T-helper 2 cell treated with Interferon-gamma antibody and Interleukin-4, amounts not matched to agents 5 μg/mL and 100 μg/mL, for 36 hours (primary cell): ENCODE data around the gene MOB4.
"Not testable (repeated sequence)": the region's sequence is repeated elsewhere in the genome, so short reads cannot be mapped to it uniquely, and the experiment has no call there.

Source experiments
- DNase-seq: peaks from one replicate; pipeline ENCODE4 v3.0.0; 2021; ENCODE audit warnings: low spot score
- H3K27ac Mint-ChIP-seq: one replicate; pipeline ENCODE4 v1.8.0; 2021; ENCODE audit warnings: mild to moderate bottlenecking, mixed read lengths
- H3K27me3 Mint-ChIP-seq: one replicate; pipeline ENCODE4 v1.8.0; 2021; ENCODE audit warnings: low read depth, mixed read lengths
- H3K36me3 Mint-ChIP-seq: one replicate; pipeline ENCODE4 v1.8.0; 2021; ENCODE audit warnings: low read depth, mixed read lengths
- H3K4me1 Mint-ChIP-seq: one replicate; pipeline ENCODE4 v1.8.0; 2021; ENCODE audit warnings: low read depth, mixed read lengths
- H3K4me3 Mint-ChIP-seq: one replicate; pipeline ENCODE4 v1.8.0; 2022; ENCODE audit warnings: mild to moderate bottlenecking, moderate library complexity, mixed read lengths
- H3K9me3 Mint-ChIP-seq: one replicate; pipeline ENCODE4 v1.8.0; 2021; ENCODE audit warnings: mixed read lengths

MOB4 gene

GRCh38 chr2:197515739-197516392 lies at the start of gene MOB4:
Gene MOB4 (plus strand): TSS chr2:197516066. CDS start chr2:197516087, 21 bp downstream.
- peaks cover 20% of the 10 kb centered on the region for H3K36me3 Mint-ChIP-seq
- DNase-seq: peak; percentile 95
- H3K4me3 Mint-ChIP-seq: peak within 1 kb of the TSS; percentile 97
- H3K27me3 Mint-ChIP-seq: no peaks in the 10 kb centered on the region
- H3K27ac Mint-ChIP-seq: peak within 1 kb of the TSS; percentile 92
- H3K4me1 Mint-ChIP-seq: peaks cover 23% of the 10 kb centered on the region
- peaks cover under 1% of the 10 kb centered on the region for H3K9me3 Mint-ChIP-seq

GRCh38 chr2:197472166-197472565 lies 43.7 kb upstream of the MOB4 start:
- peaks cover 45% of the 10 kb centered on the region for H3K36me3 Mint-ChIP-seq
- no peak overlapping the region for H3K4me3 Mint-ChIP-seq
- no peak overlapping the region for H3K27ac Mint-ChIP-seq
- no peaks in the 10 kb centered on the region for H3K27me3 Mint-ChIP-seq
- peaks cover 1% of the 10 kb centered on the region for H3K4me1 Mint-ChIP-seq
- H3K9me3 Mint-ChIP-seq: no peaks in the 10 kb centered on the region
- no peak for DNase-seq

GRCh38 chr2:197477797-197478196 lies 38.1 kb upstream of the MOB4 start:
- H3K27ac Mint-ChIP-seq: peak overlapping the region; percentile 2
- no peaks in the 10 kb centered on the region for H3K27me3 Mint-ChIP-seq
- no peaks in the 10 kb centered on the region for H3K9me3 Mint-ChIP-seq
- H3K4me1 Mint-ChIP-seq: peaks cover 12% of the 10 kb centered on the region
- DNase-seq: no peak
- H3K4me3 Mint-ChIP-seq: no peak overlapping the region
- H3K36me3 Mint-ChIP-seq: peaks cover 54% of the 10 kb centered on the region

- Mint-ChIP-seq H3K4me3 (no peak overlapping the region), H3K9me3 (peaks cover 9% of the 10 kb centered on the region), H3K4me1 (peaks cover 12% of the 10 kb centered on the region), H3K36me3 (peaks cover 60% of the 10 kb centered on the region), H3K27me3 (no peaks in the 10 kb centered on the region), H3K27ac (no peak overlapping the region)
- no peak for DNase-seq
Observed at GRCh38 chr2:197480165-197481036, 35.5 kb upstream of the MOB4 start.

GRCh38 chr2:197484248-197484647 lies 31.6 kb upstream of the MOB4 start:
- H3K27me3 Mint-ChIP-seq, H3K27ac Mint-ChIP-seq, H3K4me1 Mint-ChIP-seq, DNase-seq, H3K4me3 Mint-ChIP-seq: not testable (repeated sequence)
- H3K9me3 Mint-ChIP-seq: peaks cover 12% of the 10 kb centered on the region
- peaks cover 70% of the 10 kb centered on the region for H3K36me3 Mint-ChIP-seq

- no peaks in the 10 kb centered on the region for H3K27me3 Mint-ChIP-seq
- H3K27ac Mint-ChIP-seq: no peak overlapping the region
- peaks cover 79% of the 10 kb centered on the region for H3K36me3 Mint-ChIP-seq
- peaks cover under 1% of the 10 kb centered on the region for H3K4me1 Mint-ChIP-seq
- H3K4me3 Mint-ChIP-seq: no peak overlapping the region
- peaks cover 12% of the 10 kb centered on the region for H3K9me3 Mint-ChIP-seq
- DNase-seq: no peak
Observed at GRCh38 chr2:197486175-197486574, 29.7 kb upstream of the MOB4 start.

- Mint-ChIP-seq H3K36me3 (peaks cover 78% of the 10 kb centered on the region), H3K9me3 (peaks cover 12% of the 10 kb centered on the region), H3K27me3 (no peaks in the 10 kb centered on the region), H3K27ac (no peak overlapping the region), H3K4me3 (no peak overlapping the region), H3K4me1 (peaks cover 2% of the 10 kb centered on the region)
- DNase-seq: no peak
Observed at GRCh38 chr2:197487385-197487784, 28.5 kb upstream of the MOB4 start.

GRCh38 chr2:197495433-197496134 lies 20.3 kb upstream of the MOB4 start:
- Mint-ChIP-seq H3K36me3 (peaks cover 70% of the 10 kb centered on the region), H3K27me3 (no peaks in the 10 kb centered on the region), H3K4me1 (peaks cover 39% of the 10 kb centered on the region), H3K4me3 (peak overlapping the region; percentile 98), H3K27ac (peak overlapping the region; percentile 12), H3K9me3 (no peaks in the 10 kb centered on the region)
- DNase-seq: no peak

- H3K4me3 Mint-ChIP-seq: peak overlapping the region; percentile 98
- no peaks in the 10 kb centered on the region for H3K27me3 Mint-ChIP-seq
- H3K27ac Mint-ChIP-seq: no peak overlapping the region
- H3K4me1 Mint-ChIP-seq: peaks cover 40% of the 10 kb centered on the region
- no peak for DNase-seq
- H3K9me3 Mint-ChIP-seq: no peaks in the 10 kb centered on the region
- H3K36me3 Mint-ChIP-seq: peaks cover 73% of the 10 kb centered on the region
Observed at GRCh38 chr2:197496695-197497094, 19.2 kb upstream of the MOB4 start.

GRCh38 chr2:197497326-197497725 lies 18.5 kb upstream of the MOB4 start:
- Mint-ChIP-seq H3K4me1 (peaks cover 46% of the 10 kb centered on the region), H3K9me3 (no peaks in the 10 kb centered on the region), H3K27me3 (no peaks in the 10 kb centered on the region), H3K4me3 (peak overlapping the region; percentile 98), H3K27ac (peak overlapping the region; percentile 81), H3K36me3 (peaks cover 76% of the 10 kb centered on the region)
- no peak for DNase-seq

GRCh38 chr2:197498235-197498936 lies 17.5 kb upstream of the MOB4 start:
- Mint-ChIP-seq H3K9me3 (no peaks in the 10 kb centered on the region), H3K27ac (peak overlapping the region; percentile 93), H3K36me3 (peaks cover 76% of the 10 kb centered on the region), H3K27me3 (no peaks in the 10 kb centered on the region), H3K4me3 (peak overlapping the region; percentile 98), H3K4me1 (peaks cover 50% of the 10 kb centered on the region)
- no peak for DNase-seq

GRCh38 chr2:197498937-197499593 lies 16.8 kb upstream of the MOB4 start:
- no peaks in the 10 kb centered on the region for H3K9me3 Mint-ChIP-seq
- peak overlapping the region; percentile 98 for H3K4me3 Mint-ChIP-seq
- peaks cover 80% of the 10 kb centered on the region for H3K36me3 Mint-ChIP-seq
- peak overlapping the region; percentile 93 for H3K27ac Mint-ChIP-seq
- peak; percentile 60 for DNase-seq
- peaks cover 49% of the 10 kb centered on the region for H3K4me1 Mint-ChIP-seq
- no peaks in the 10 kb centered on the region for H3K27me3 Mint-ChIP-seq
